ENCODE measurements around the gene DAZAP1.

DNA sequence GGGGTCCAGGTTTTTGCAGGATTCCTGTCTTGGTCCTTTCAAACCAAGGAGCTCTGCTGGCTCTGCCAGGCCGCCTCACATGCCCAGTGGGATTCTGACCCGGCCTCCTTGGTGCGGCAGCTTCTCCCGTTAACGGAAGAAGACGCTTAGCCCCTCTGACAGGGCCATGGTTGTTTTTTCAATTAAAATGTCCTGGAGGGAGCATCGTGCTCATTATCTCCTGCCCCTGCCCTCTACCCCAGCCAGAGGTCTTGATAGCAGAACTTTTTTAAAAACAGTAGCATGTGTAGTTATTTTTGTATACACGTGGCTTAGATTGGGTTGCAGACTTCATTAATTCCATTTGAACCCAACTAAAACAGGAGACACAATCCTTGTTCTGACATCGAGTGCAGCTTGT, 19.4 kb downstream of the DAZAP1 start:
- TF ChIP-seq, protein P1, sequence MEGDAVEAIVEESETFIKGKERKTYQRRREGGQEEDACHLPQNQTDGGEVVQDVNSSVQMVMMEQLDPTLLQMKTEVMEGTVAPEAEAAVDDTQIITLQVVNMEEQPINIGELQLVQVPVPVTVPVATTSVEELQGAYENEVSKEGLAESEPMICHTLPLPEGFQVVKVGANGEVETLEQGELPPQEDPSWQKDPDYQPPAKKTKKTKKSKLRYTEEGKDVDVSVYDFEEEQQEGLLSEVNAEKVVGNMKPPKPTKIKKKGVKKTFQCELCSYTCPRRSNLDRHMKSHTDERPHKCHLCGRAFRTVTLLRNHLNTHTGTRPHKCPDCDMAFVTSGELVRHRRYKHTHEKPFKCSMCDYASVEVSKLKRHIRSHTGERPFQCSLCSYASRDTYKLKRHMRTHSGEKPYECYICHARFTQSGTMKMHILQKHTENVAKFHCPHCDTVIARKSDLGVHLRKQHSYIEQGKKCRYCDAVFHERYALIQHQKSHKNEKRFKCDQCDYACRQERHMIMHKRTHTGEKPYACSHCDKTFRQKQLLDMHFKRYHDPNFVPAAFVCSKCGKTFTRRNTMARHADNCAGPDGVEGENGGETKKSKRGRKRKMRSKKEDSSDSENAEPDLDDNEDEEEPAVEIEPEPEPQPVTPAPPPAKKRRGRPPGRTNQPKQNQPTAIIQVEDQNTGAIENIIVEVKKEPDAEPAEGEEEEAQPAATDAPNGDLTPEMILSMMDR (IDR thresholded peaks at IDR 0.05): no peak
- TF ChIP-seq POLR2A (IDR thresholded peaks at IDR 0.05): no peak

All from lower leg skin (tissue), 3 donors.